GM21737 (cell line): ENCODE data around the gene KATNAL1.

Source experiments
- ATAC-seq: cut with Tn5 transposase; IDR thresholded peaks from one replicate; pipeline ENCODE4 v1.9.1; 2021; ENCODE audit warnings: mild to moderate bottlenecking, moderate library complexity; ENCODE audit not compliant: unreplicated experiment

The KATNAL1 gene

DNA sequence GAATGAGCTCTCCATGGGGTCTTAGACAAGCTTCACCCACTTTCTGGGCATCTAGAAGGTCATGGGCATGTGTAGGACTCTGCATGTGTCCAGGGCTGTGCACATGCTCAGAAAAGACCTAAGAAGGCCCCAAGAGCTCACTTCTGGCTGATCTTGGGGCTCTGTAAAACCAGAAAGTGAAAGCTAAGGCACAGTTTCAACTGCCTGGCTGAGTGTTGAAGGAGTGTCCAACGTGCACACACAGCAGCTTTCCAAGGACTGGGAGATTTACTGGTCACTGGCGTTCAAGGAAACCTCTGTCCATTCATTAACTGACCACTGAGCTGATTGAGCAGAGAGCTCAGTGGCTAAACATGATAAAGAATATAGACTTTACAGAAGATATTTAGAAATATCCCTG is 137.9 kb downstream of the KATNAL1 start:
- no peak for ATAC-seq

GRCh38 chr13:30165796-30166195 is 141.6 kb downstream of the KATNAL1 start:
- ATAC-seq, result no peak

- ATAC-seq, result no peak
These were observed 142.3 kb downstream of the KATNAL1 start for GRCh38 chr13:30165071-30165470.

DNA sequence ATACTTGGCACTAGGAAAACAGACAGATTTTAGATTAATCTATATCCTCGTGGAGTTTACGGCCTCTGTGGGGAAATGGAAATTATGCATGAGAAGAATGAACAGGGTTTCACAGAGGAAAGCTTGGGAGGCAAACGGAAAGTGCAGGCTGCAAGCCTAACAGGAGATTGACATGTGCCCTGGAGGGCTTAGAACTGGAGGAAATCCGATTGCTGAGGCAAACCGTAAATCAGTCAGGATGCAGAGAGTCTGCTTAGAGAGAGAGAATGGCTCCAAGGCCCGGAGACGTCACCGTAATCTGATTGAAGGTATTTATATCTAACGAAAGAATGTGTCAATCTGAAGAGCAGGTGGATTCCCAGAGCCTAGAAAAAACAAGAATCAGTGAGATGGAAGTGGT is 143.2 kb downstream of the KATNAL1 start:
- ATAC-seq, result no peak

DNA sequence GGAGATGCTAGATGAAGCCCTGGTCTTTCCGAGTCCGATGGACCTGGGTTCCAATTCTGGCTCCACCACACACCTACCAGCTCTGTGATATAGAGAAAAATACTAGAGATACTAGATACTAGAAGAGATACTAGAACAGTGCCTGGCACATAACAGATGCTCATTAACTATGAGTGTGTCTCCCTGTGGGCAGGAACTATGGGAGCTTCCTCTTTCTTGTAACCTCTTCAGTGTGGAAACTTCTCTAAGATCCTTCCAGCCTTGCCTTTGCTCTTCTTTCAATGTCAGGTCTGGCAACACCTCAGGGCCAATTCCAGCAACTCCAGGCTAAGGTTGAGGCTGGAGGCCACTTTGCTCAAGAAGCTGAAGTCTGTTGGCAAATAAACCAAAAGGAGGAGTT is 143.9 kb downstream of the KATNAL1 start:
- ATAC-seq, result no peak

DNA sequence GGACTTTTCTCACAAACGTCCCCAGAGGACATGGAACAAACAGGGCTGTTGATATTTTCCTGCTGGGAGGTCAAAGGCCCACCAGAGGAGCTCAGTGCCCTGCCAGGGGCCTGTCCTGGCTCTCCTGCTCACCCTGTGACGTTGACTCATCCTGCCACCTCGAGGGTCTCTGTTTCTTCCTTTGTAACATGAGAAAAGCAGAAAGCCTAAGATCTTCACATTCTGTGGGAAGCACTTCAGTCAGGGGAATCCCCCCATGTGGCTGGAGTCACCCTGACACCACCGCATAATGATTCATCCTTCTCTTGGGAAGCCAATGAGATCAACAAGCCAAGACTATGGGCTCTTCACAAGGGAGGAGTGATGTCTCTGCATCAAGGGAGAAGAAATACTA is 147.9 kb downstream of the KATNAL1 start:
- no peak for ATAC-seq

- ATAC-seq, result no peak
These were observed 148.4 kb downstream of the KATNAL1 start for GRCh38 chr13:30158774-30159445.

DNA sequence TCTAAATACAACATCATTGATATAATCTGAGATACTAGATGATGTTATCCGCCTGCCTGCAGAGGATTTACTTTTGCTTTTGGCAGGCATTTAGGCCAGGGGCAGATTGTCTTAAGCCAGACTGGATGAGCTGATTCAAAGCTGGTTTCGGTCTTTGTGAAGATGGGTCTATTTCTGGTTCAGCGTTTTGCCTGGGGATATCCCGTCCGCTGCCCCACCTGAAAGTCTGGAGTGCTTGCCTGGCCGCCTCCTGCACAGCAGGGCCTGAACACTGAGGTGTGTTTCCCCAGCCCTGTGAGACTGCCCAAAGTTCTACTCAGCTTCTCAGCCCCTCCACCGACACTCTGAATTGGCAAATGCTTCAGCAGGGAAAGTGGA is 149.7 kb downstream of the KATNAL1 start:
- ATAC-seq, result peak; percentile 43

GRCh38 chr13:30156826-30157615 is 150.3 kb downstream of the KATNAL1 start:
- no peak for ATAC-seq

DNA sequence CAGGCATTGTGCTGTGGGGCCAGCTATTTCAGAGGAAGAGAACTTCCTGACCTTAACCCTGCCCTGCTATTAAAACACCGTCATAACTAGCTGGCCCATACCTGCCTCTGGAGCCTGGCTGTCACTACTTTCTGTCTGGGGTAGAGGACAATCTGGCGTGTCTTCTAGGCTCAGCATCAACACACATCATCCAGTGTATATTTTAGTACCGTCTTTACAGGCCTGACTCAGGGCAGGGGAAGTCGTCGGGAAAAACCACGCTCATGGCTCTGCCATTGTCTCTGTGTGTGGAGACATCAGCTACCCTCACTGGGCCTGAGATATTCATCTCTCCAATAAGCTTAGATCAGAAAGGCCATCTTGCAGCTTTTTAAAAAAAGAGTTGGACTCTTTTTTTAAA is 151.1 kb downstream of the KATNAL1 start:
- ATAC-seq, result no peak

DNA sequence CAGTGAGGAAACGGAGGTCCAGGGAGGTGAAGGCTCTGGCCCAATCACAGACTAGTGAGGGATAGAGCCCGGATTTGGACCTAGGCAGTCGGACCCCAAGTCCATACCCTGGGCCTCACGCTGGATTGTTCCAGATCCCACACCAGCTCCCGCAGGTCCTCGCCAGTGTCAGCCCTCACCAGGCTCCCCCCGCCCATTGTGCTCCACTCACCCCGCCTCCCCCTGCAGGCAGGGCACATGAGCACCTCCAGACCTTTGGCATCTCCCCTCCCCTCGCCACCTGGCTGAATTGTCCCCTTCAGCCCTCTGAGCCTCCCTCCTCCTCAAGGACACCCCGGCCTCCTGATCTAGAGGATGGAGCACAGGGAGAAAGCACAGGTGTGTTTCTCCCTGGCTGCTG is 152.4 kb downstream of the KATNAL1 start:
- ATAC-seq, result no peak

DNA sequence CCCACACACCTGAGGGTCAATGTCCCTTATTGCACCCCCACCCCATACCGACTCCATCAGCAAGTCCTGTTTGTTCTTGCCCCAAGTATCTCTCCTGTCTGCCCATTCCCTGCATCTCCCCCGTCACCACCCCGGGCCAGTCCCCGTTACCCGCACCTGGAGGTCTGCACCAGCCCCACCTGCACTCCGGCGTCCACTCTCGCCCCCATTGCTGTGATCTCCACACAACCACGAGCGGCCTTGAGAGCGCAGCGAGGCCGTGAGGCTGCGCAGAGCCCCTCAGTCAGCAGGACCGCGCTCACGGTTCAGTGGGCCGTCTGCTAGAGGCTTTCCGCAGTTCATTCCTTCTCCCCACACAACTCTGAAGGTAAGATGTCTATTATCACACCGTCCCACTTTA is 152.8 kb downstream of the KATNAL1 start:
- no peak for ATAC-seq

- no peak for ATAC-seq
These were observed 153.6 kb downstream of the KATNAL1 start for GRCh38 chr13:30153545-30154426.
